ENCODE results near the gene CARD14.

Gene CARD14

DNA sequence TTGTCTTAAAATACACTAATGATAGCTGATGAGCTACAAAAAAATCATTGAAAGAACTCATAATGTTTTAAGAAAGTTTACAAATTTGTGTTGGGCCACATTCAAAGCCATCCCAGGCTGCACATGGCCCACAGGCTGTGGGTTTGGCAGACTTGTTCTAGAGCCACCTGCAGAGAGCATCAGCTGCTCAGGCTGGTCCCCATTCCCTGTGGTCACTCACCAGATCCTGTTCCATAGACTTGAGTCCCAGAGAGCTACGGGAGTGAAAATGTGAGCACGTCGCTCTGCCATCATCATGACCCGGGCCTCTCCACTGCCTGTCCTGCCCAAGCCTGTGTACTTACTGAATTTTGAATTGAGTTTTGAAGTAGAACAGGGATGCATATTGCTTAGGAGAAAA, 57.3 kb downstream of the CARD14 start:
- DNase-seq (ENCODE audit: extremely low read depth, low read depth) = no peak
- TF ChIP-seq, protein P1, sequence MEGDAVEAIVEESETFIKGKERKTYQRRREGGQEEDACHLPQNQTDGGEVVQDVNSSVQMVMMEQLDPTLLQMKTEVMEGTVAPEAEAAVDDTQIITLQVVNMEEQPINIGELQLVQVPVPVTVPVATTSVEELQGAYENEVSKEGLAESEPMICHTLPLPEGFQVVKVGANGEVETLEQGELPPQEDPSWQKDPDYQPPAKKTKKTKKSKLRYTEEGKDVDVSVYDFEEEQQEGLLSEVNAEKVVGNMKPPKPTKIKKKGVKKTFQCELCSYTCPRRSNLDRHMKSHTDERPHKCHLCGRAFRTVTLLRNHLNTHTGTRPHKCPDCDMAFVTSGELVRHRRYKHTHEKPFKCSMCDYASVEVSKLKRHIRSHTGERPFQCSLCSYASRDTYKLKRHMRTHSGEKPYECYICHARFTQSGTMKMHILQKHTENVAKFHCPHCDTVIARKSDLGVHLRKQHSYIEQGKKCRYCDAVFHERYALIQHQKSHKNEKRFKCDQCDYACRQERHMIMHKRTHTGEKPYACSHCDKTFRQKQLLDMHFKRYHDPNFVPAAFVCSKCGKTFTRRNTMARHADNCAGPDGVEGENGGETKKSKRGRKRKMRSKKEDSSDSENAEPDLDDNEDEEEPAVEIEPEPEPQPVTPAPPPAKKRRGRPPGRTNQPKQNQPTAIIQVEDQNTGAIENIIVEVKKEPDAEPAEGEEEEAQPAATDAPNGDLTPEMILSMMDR (IDR thresholded peaks at IDR 0.05; ENCODE audit: low read depth, low read length, missing control alignments) = no peak
- H3K4me3 ChIP-seq (replicated peaks; ENCODE audit: low read depth, low read length) = no peak overlapping the region

DNA sequence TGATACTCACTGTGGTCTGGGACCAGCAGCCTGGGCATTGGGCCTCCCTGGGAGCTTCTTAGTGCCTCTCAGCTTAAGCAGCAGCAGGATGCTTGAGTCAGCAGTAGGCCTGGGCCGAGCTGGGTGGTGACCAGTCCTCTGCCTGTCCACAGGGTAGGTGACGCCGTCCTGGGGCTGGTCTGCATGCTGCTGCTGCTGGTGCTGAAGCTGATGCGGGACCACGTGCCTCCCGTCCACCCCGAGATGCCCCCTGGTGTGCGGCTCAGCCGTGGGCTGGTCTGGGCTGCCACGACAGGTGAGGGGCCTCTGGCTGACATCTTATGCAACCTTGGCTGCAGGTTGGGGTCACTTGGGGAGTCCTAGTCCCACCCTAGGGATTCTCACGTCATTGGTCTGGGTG, 57.8 kb downstream of the CARD14 start:
- no peak overlapping the region for H3K4me3 ChIP-seq (replicated peaks; ENCODE audit: low read depth, low read length)
- TF ChIP-seq, protein P1 (IDR thresholded peaks at IDR 0.05; ENCODE audit: low read depth, low read length, missing control alignments) = no peak
- DNase-seq (ENCODE audit: extremely low read depth, low read depth) = no peak

DNA sequence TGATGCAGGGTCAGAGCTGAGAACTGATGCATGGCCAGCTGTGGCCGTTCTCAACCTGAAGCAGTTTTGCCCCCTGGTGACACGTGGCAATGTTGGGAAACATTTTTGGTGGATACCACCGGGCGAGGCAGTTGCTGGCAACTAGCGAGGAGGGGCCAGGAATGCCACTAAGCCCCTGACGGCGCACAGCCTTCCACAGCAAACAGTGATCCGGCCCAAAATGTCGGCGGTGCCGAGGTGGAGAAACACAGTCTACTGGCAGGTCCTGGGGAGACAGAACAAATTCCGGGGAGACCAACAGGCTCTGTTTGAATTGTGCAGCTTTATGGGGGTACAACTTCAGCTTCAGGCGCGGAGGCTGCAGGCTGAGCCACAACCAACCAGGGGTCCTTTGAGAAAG, 58.6 kb downstream of the CARD14 start:
- TF ChIP-seq, protein P1 (IDR thresholded peaks at IDR 0.05; ENCODE audit: low read depth, low read length, missing control alignments) = no peak
- no peak overlapping the region for H3K4me3 ChIP-seq (replicated peaks; ENCODE audit: low read depth, low read length)
- DNase-seq (ENCODE audit: extremely low read depth, low read depth) = no peak

DNA sequence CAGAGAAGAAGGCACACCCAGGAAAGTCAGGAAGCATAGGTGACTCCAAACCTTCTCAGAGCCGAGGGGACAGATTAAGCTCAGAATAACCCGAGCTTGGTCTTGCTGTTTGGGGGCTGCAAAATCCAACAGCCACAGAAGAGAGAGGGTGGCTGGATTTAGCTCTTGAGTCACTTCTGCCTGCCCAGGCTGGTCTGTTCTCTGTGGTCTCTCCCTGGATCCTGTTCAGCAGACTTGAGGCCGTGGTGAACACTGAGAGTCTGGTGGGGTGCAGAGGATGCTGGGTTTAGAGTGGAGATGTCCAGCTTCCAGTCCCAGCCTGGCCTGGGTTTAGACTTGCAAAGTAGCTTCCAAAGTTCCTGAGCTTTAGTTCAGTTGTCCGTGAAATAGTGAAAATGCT, 59.2 kb downstream of the CARD14 start:
- H3K4me3 ChIP-seq (replicated peaks; ENCODE audit: low read depth, low read length) = no peak overlapping the region
- DNase-seq (ENCODE audit: extremely low read depth, low read depth) = no peak
- TF ChIP-seq, protein P1 (IDR thresholded peaks at IDR 0.05; ENCODE audit: low read depth, low read length, missing control alignments) = no peak

DNA sequence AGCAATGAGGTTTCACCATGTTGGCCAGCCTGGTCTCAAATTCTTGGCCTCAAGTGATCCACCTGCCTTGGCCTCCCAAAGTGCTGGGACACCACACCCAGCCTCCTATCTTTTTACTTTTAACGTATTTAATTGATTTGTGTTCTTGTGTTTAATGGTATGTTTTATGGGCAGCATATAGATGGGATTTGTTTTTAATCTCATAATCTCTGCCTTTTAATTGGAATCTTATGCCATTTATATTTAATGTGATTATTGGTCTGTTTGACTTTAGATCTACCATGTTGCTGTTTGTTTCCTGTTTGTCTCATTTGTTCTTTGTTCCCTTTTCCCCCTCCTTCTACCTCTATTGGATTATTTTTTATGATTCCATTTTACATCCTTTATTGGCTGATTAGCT, 62.6 kb downstream of the CARD14 start:
- DNase-seq (ENCODE audit: extremely low read depth, low read depth) = no peak
- no peak overlapping the region for H3K4me3 ChIP-seq (replicated peaks; ENCODE audit: low read depth, low read length)
- TF ChIP-seq, protein P1 (IDR thresholded peaks at IDR 0.05; ENCODE audit: low read depth, low read length, missing control alignments) = no peak

DNA sequence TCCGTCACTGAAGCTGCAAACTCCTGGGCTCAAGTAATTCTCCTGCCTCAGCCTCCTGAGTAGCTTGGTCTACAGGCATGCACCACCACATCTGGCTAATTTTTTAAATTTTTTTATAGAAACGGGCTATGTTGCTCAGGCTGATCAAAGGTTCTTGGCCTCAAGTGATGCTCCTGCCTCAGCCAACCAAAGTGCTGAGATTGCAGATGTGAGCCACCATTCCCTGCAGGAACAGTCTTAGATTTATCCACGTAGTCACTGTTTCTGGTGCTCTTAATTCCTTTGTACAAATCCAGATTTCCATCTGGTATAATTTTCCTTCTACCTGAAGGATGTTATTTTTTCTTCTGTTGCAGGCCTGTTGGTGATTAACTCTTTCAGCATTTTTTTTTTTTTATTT, 63.4 kb downstream of the CARD14 start:
- TF ChIP-seq, protein P1 (IDR thresholded peaks at IDR 0.05; ENCODE audit: low read depth, low read length, missing control alignments) = no peak
- no peak overlapping the region for H3K4me3 ChIP-seq (replicated peaks; ENCODE audit: low read depth, low read length)
- no peak for DNase-seq (ENCODE audit: extremely low read depth, low read depth)

DNA sequence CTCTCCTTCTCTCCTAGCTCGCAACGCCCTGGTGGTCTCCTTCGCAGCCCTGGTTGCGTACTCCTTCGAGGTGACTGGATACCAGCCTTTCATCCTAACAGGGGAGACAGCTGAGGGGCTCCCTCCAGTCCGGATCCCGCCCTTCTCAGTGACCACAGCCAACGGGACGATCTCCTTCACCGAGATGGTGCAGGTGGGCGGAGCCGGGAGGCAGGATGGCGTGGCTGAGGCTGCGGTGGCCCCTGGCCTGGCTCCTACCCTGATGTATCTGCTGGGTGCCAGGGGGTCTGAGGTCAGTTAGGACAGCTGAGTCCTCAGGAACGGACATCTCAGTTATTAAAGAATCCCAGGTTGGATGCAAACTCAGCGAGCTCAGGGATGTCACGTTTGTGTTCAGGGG, 67.1 kb downstream of the CARD14 start:
- TF ChIP-seq, protein P1 (IDR thresholded peaks at IDR 0.05; ENCODE audit: low read depth, low read length, missing control alignments) = no peak
- H3K4me3 ChIP-seq (replicated peaks; ENCODE audit: low read depth, low read length) = no peak overlapping the region
- DNase-seq (ENCODE audit: extremely low read depth, low read depth) = no peak
